IMR-90 (cell line): ENCODE results near the gene TNRC18. TPM values are rescaled to one million over a fixed set of nuclear protein-coding genes. Genes with fewer than 3 reads are reported as not detected.

Experiments used
- ATAC-seq: fragments of 200-7000 bp; cut with Tn5 transposase; 2 replicates; pipeline ENCODE4 v1.9.1; 2020; ENCODE audit warnings: low read depth, mild to moderate bottlenecking, moderate library complexity
- BruUV-seq: library from RNA; stranded (reverse); fragments of 400-500 nt; replicated peaks from 2 replicates; lab custom pipeline; 2021; lab: Mats Ljungman, UMichigan
- CTCF ChIA-PET: fragments of 300-600 bp; formaldehyde crosslinking; extraction: SDS; loops from one replicate; lab custom pipeline; 2021; ENCODE audit warnings: antibody characterized with exemption; lab: Yijun Ruan, JAX
- POLR2A ChIA-PET: fragments of 300-600 bp; sonication (Branson Sonifier 250); formaldehyde crosslinking; loops from one replicate; lab custom pipeline; 2022; ENCODE audit warnings: antibody characterized with exemption; ENCODE audit not compliant: unreplicated experiment; lab: Charles Lee
- DNase-seq: peaks from one replicate; pipeline ENCODE4 v3.0.0; 2013
- H2AFZ ChIP-seq: replicated peaks from 2 replicates; pipeline ENCODE3; 2013; ENCODE audit warnings: low read length, mild to moderate bottlenecking; ENCODE audit not compliant: poor library complexity
- H2AK5ac ChIP-seq: 2 replicates; pipeline ENCODE4 v1.6.1; 2013; ENCODE audit warnings: low read depth, low read length, inconsistent platforms
- H2AK9ac ChIP-seq: replicated peaks from 2 replicates; pipeline ENCODE3; 2013; ENCODE audit warnings: mild to moderate bottlenecking, low read depth, low read length, moderate library complexity; ENCODE audit not compliant: poor library complexity
- H2BK120ac ChIP-seq: 2 replicates; pipeline ENCODE4 v1.6.1; 2013; ENCODE audit warnings: low read depth, low read length, inconsistent platforms
- H2BK15ac ChIP-seq: 3 replicates; pipeline ENCODE4 v1.6.1; 2013; ENCODE audit warnings: low read depth, low read length, inconsistent platforms
- H2BK20ac ChIP-seq: 2 replicates; pipeline ENCODE4 v1.6.1; 2013; ENCODE audit warnings: low read depth, mild to moderate bottlenecking, inconsistent platforms, low read length, moderate library complexity
- H2BK5ac ChIP-seq: 2 replicates; pipeline ENCODE4 v1.6.1; 2013; ENCODE audit warnings: mild to moderate bottlenecking, low read depth, low read length, inconsistent platforms; ENCODE audit not compliant: poor library complexity, severe bottlenecking
- H3K14ac ChIP-seq: replicated peaks from 2 replicates; pipeline ENCODE4 v1.6.1; 2013; ENCODE audit warnings: low read depth, low read length, inconsistent platforms
- H3K18ac ChIP-seq: 2 replicates; pipeline ENCODE4 v1.6.1; 2013; ENCODE audit warnings: low read depth, low read length, control low read depth
- H3K23ac ChIP-seq: 2 replicates; pipeline ENCODE4 v1.6.1; 2013; ENCODE audit warnings: low read depth, low read length, inconsistent platforms
- H3K27ac ChIP-seq: 2 replicates; pipeline ENCODE4 v1.5.1; 2013; ENCODE audit warnings: mild to moderate bottlenecking, control low read depth, low read length; ENCODE audit not compliant: insufficient read depth
- H3K27me3 ChIP-seq: 2 replicates; pipeline ENCODE4 v1.6.1; 2013; ENCODE audit warnings: low read length; ENCODE audit not compliant: control insufficient read depth, insufficient read depth
- H3K36me3 ChIP-seq: 2 replicates; pipeline ENCODE4 v1.6.1; 2013; ENCODE audit warnings: low read length, mixed read lengths; ENCODE audit not compliant: control insufficient read depth, insufficient read depth
- H3K4ac ChIP-seq: 2 replicates; pipeline ENCODE4 v1.6.1; 2013; ENCODE audit warnings: low read depth, low read length, inconsistent platforms
- H3K4me1 ChIP-seq: 2 replicates; pipeline ENCODE4 v1.6.1; 2013; ENCODE audit warnings: low read length, mixed read lengths; ENCODE audit not compliant: control insufficient read depth, insufficient read depth
- H3K4me2 ChIP-seq: 2 replicates; pipeline ENCODE4 v1.6.1; 2013; ENCODE audit warnings: low read depth, mild to moderate bottlenecking, control low read depth, low read length, moderate library complexity
- H3K4me3 ChIP-seq: 2 replicates; pipeline ENCODE4 v1.5.1; 2013; ENCODE audit warnings: low read depth, mild to moderate bottlenecking, control low read depth, low read length, moderate library complexity; ENCODE audit not compliant: insufficient read depth
- H3K56ac ChIP-seq: 2 replicates; pipeline ENCODE4 v1.6.1; 2013; ENCODE audit warnings: low read length, inconsistent platforms; ENCODE audit not compliant: insufficient read depth; ENCODE audit errors: extremely low read depth
- H3K79me1 ChIP-seq, 2 experiments: 2 replicates each; pipeline ENCODE4 v1.6.1; 2013; ENCODE audit warnings: low read length in 2 of 2, inconsistent platforms in 1 of 2, low read depth in 1 of 2
- H3K9ac ChIP-seq: 2 replicates; pipeline ENCODE4 v1.6.1; 2013; ENCODE audit warnings: low read depth, low read length, control low read depth
- H3K9me1 ChIP-seq: 2 replicates; pipeline ENCODE4 v1.6.1; 2013; ENCODE audit warnings: low read length, inconsistent platforms; ENCODE audit not compliant: insufficient read depth
- H3K9me3 ChIP-seq: 2 replicates; pipeline ENCODE4 v1.6.1; 2013; ENCODE audit warnings: low read length; ENCODE audit not compliant: control insufficient read depth, insufficient read depth
- H4K20me1 ChIP-seq: 2 replicates; pipeline ENCODE4 v1.6.1; 2013; ENCODE audit warnings: low read length, inconsistent platforms; ENCODE audit not compliant: insufficient read depth
- H4K5ac ChIP-seq: 2 replicates; pipeline ENCODE4 v1.6.1; 2013; ENCODE audit warnings: mild to moderate bottlenecking, low read depth, low read length, control low read depth
- H4K8ac ChIP-seq, 2 experiments: 2 replicates each; pipeline ENCODE4 v1.6.1; 2013; ENCODE audit warnings: low read depth in 2 of 2, low read length in 2 of 2, control low read depth in 1 of 2, inconsistent platforms in 1 of 2
- H4K91ac ChIP-seq: 2 replicates; pipeline ENCODE4 v1.6.1; 2013; ENCODE audit warnings: low read depth, low read length, inconsistent platforms; ENCODE audit not compliant: insufficient read depth
- BHLHE40 ChIP-seq: fragments of 150-350 bp; IDR thresholded peaks from 2 replicates; pipeline ENCODE4 v1.6.1; 2016; ENCODE audit warnings: mild to moderate bottlenecking, low read depth, low read length
- CEBPB ChIP-seq: IDR thresholded peaks from 2 replicates; pipeline ENCODE4 v1.6.1; 2012; ENCODE audit warnings: low read depth, low read length, improper control_type of control experiment
- CHD1 ChIP-seq: IDR thresholded peaks from 2 replicates; pipeline ENCODE4 v1.6.1; 2012; ENCODE audit warnings: low read depth, low read length, improper control_type of control experiment
- CTCF ChIP-seq: conservative IDR thresholded peaks from 2 replicates; pipeline ENCODE4 v1.5.1; 2012; ENCODE audit warnings: mild to moderate bottlenecking, low read depth, low read length, improper control_type of control experiment
- FOS ChIP-seq: fragments of 150-350 bp; IDR thresholded peaks from 2 replicates; pipeline ENCODE4 v1.6.1; 2016; ENCODE audit warnings: low read depth, low read length
- MAFK ChIP-seq: IDR thresholded peaks from 2 replicates; pipeline ENCODE4 v1.6.1; 2012; ENCODE audit warnings: low read depth, low read length, improper control_type of control experiment
- MAZ ChIP-seq: IDR thresholded peaks from 2 replicates; pipeline ENCODE4 v1.6.1; 2012; ENCODE audit warnings: low read depth, mild to moderate bottlenecking, low read length, improper control_type of control experiment, moderate library complexity, borderline replicate concordance
- MXI1 ChIP-seq: IDR thresholded peaks from 2 replicates; pipeline ENCODE4 v1.6.1; 2012; ENCODE audit warnings: low read depth, mild to moderate bottlenecking, low read length, moderate library complexity, borderline replicate concordance
- NFE2L2 ChIP-seq: fragments of 150-350 bp; IDR thresholded peaks from 2 replicates; pipeline ENCODE4 v1.6.1; 2016; ENCODE audit warnings: low read depth, mild to moderate bottlenecking, low read length
- POLR2A ChIP-seq: IDR thresholded peaks from 2 replicates; pipeline ENCODE4 v1.6.1; 2012; ENCODE audit warnings: mild to moderate bottlenecking, low read depth, low read length
- RAD21 ChIP-seq: IDR thresholded peaks from 2 replicates; pipeline ENCODE4 v1.6.1; 2012; ENCODE audit warnings: low read length, improper control_type of control experiment
- RCOR1 ChIP-seq: IDR thresholded peaks from 2 replicates; pipeline ENCODE4 v1.6.1; 2012; ENCODE audit warnings: mild to moderate bottlenecking, low read length, improper control_type of control experiment; ENCODE audit not compliant: insufficient replicate concordance
- RFX5 ChIP-seq: IDR thresholded peaks from 2 replicates; pipeline ENCODE4 v1.8.0; 2012; ENCODE audit warnings: low read depth, mild to moderate bottlenecking, low read length, moderate library complexity
- SMC3 ChIP-seq: fragments of 150-350 bp; IDR thresholded peaks from 2 replicates; pipeline ENCODE4 v1.6.1; 2016; ENCODE audit warnings: low read depth, mild to moderate bottlenecking, antibody characterized with exemption, low read length, moderate library complexity
- WGBS, 2 experiments: methylation state at CpG; one replicate each; pipeline versions ENCODE4 v1.1.5 to v1.1.7; 2013; ENCODE audit warnings: missing lambda C conversion rate in 2 of 2; ENCODE audit not compliant: insufficient read length in 1 of 2; ENCODE audit errors: extremely low coverage in 2 of 2; 5-methylcytosine and 5-hydroxymethylcytosine counted together
- dilution Hi-C: fragments of 300-500 bp; cut with HindIII; formaldehyde crosslinking; loops from one replicate; pipeline ENCODE4 v1.14.3; 2018; ENCODE audit warnings: low sequenced_read_pairs; ENCODE audit not compliant: unreplicated experiment
- in situ Hi-C: fragments of 300-500 bp; cut with MboI; formaldehyde crosslinking; loops from 3 replicates; pipeline ENCODE4 v1.14.3; 2019; ENCODE audit warnings: low sequenced_read_pairs, inconsistent platforms, mixed read lengths
- intact Hi-C: fragments of 100-400 bp; cut with micrococcal nuclease; formaldehyde crosslinking; loops from 2 replicates; pipeline ENCODE4 v1.10.0; 2022
- polyA plus RNA-seq, 3 experiments: library from polyadenylated mRNA; depleted of rRNA; stranded (reverse); fragments of >200 nt; gene quantifications; 2 replicates each; pipeline ENCODE4 v1.2.3, GENCODE V29; 2012; ENCODE audit warnings: low replicate concordance in 1 of 3
- total RNA-seq: library from RNA; depleted of rRNA; stranded (reverse); fragments of >200 nt; gene quantifications from 2 replicates; pipeline ENCODE4 v1.2.3, GENCODE V29; 2012
- TF ChIP-seq, protein P1 (sequence below): fragments of 150-350 bp; IDR thresholded peaks from 2 replicates; pipeline ENCODE4 v1.6.1; 2017; ENCODE audit warnings: mild to moderate bottlenecking, antibody characterized with exemption, low read length, low read depth

Gene TNRC18
- total and polyA plus RNA-seq, 2 of the 4 experiments (the other 2 are of a cell fraction), result 4.7 to 29.6 TPM

GRCh38 chr7:5450549-5451327 is 27.1 kb upstream of the TNRC18 start:
- Histone ChIP-seq H2BK120ac (no peak overlapping the region), H4K8ac (no peak overlapping the region), H2AFZ (no peak overlapping the region), H3K9me1 (0 out of 2 replicates have a peak, but pooled peaks cover 2% of the 10 kb centered on the region), H2AK5ac (no peak overlapping the region), H4K5ac (no peak overlapping the region), H3K9ac (no peak overlapping the region), H4K20me1 (no peaks in the 10 kb centered on the region; the same call in none of the 2 replicates), H3K14ac (no peak overlapping the region), H3K4me3 (no peak overlapping the region), H3K27ac (no peak overlapping the region), H3K9me3 (no peaks in the 10 kb centered on the region), H3K4ac (no peak overlapping the region), H3K56ac (no peak overlapping the region), H3K4me2 (no peak overlapping the region), H3K79me1 (no peaks in the 10 kb centered on the region), H3K36me3 (no peaks in the 10 kb centered on the region), H3K4me1 (peaks cover 1% of the 10 kb centered on the region; the same call in 1 of the 2 replicates), H3K18ac (no peak overlapping the region), H3K27me3 (no peaks in the 10 kb centered on the region), H2BK5ac (no peak overlapping the region), H4K91ac (no peak overlapping the region), H2AK9ac (no peak overlapping the region), H2BK20ac (no peak overlapping the region), H3K23ac (no peak overlapping the region), H2BK15ac (no peak overlapping the region)
- dilution Hi-C loops, result no loop called here
- no TSS peak for BruUV-seq
- WGBS, 2 experiments, result 52% methylated on average over 6 of the region's 19 CpGs; no CpG with 5 or more reads in 1 of the 2 experiments
- POLR2A ChIA-PET, result no interaction called here
- DNase-seq, result peak; percentile 34
- intact Hi-C loops, result loop anchor here (1.0 kb wide), 1 partner anchor 210 kb away; no protein-coding TSS in a partner anchor
- in situ Hi-C loops, result loop anchor here (10.0 kb wide), 1 partner anchor 206 kb away; no protein-coding TSS in a partner anchor
- peak; percentile 53 for ATAC-seq
- CTCF ChIA-PET, result interaction anchor here (0.6 to 1.0 kb wide), 5 partner anchors 28 to 282 kb away, joined by 3 to 7 read pairs (median 3); no protein-coding TSS in a partner anchor
- TF ChIP-seq SMC3, result peak; percentile 36
- 0 out of 2 replicates have a peak, but pooled peaks have one; percentile 55 for TF ChIP-seq MAZ
- no peak for TF ChIP-seq BHLHE40
- TF ChIP-seq RFX5, result no peak
- TF ChIP-seq, protein P1, sequence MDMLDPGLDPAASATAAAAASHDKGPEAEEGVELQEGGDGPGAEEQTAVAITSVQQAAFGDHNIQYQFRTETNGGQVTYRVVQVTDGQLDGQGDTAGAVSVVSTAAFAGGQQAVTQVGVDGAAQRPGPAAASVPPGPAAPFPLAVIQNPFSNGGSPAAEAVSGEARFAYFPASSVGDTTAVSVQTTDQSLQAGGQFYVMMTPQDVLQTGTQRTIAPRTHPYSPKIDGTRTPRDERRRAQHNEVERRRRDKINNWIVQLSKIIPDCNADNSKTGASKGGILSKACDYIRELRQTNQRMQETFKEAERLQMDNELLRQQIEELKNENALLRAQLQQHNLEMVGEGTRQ, result no peak
- no peak for TF ChIP-seq CHD1
- TF ChIP-seq FOS, result no peak
- TF ChIP-seq MAFK, result no peak
- peak; percentile 60 for TF ChIP-seq CTCF
- TF ChIP-seq CEBPB, result no peak
- TF ChIP-seq NFE2L2, result no peak
- TF ChIP-seq MXI1, result no peak
- no peak for TF ChIP-seq RCOR1
- TF ChIP-seq RAD21, result peak; percentile 70
- TF ChIP-seq POLR2A, result no peak; the same call in 1 of the 2 replicates
